ENCODE data around the gene HHEX.

HHEX gene

DNA sequence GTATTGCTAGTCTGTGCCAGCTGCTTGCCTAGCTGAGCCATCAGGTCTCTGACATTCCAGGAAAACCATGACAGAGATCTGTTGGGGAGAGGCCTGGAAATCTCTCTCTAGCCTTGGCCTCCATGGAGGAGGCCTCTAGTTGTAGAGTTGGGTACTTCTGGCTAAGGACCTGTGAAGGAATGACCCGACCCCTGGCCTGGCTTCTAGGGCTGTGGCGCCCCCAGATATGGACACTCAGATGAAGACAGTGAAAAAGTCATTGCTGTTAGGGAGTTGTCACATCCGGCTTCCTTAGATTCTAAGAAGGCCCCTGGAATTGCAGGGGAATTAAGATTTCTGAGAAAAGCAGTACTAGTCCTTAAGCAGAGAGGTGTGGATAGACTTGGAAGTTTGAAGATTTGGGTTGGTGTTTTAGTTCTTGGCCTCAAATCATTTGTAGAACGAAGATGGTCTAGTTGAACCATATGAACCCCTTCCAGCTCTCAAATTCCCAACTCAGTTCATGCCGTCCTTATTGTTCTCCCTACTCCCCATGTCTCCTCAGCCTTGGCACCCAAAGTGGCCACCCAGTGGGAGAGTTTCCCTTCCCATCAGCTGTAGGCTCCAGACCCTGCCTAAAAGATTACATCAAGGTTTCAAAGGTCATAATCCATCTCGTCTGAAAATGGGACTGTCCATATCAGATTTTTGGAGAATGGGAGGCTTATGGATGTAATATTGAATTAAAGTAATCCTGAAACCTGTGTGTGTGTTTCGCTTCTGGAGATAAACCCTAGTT, 7.0 kb downstream of the HHEX start:
- CTCF ChIA-PET = interaction anchor here (1.1 kb wide), 1 partner anchor 17 kb away, joined by 3 read pairs; no protein-coding TSS in a partner anchor
- DNase-seq (ENCODE audit: extremely low spot score) = no peak
- TF ChIP-seq, protein P1, sequence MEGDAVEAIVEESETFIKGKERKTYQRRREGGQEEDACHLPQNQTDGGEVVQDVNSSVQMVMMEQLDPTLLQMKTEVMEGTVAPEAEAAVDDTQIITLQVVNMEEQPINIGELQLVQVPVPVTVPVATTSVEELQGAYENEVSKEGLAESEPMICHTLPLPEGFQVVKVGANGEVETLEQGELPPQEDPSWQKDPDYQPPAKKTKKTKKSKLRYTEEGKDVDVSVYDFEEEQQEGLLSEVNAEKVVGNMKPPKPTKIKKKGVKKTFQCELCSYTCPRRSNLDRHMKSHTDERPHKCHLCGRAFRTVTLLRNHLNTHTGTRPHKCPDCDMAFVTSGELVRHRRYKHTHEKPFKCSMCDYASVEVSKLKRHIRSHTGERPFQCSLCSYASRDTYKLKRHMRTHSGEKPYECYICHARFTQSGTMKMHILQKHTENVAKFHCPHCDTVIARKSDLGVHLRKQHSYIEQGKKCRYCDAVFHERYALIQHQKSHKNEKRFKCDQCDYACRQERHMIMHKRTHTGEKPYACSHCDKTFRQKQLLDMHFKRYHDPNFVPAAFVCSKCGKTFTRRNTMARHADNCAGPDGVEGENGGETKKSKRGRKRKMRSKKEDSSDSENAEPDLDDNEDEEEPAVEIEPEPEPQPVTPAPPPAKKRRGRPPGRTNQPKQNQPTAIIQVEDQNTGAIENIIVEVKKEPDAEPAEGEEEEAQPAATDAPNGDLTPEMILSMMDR (IDR thresholded peaks at IDR 0.05; ENCODE audit: control extremely low read depth, extremely low read depth, low read depth, missing control alignments) = no peak
- POLR2A ChIA-PET = no interaction called here

DNA sequence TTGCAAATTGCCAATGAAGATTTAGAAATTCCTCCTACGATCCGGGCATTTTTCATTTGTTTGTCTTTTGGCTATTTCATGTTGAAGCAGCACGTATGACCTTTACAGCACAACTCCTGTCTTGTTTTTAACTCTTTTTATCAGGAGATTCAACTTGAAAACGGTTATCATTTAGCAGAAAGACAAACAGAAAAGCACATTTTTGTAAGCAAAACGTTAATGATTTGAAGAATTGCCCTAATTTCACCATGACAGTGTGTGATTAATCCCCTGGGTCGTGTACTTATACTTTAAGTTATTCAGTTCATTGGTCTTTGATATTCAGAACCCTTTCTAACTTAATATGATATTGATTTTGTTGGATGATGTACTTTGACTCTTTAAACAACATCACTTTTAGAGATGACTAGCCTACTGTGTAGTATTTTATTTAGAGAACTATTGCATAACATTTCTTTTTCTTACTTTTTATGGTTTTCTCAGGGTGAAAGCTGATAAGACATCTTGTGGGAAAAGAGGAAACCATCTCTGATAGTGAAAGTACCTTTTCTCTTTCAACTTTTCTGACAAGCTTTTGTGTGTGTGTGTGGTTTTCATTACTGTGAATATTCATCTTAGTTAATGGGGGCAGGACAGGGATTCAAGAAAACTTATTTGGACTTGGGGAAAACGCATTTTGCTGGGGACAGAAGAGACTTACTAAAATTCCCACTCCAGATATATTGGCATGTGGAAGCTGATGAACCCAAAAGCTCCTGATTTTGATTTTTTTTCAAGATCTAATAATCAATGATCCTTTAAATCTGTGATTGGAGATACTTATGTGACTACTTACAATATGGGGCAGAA, 8.1 kb downstream of the HHEX start:
- POLR2A ChIA-PET = no interaction called here
- CTCF ChIA-PET = interaction anchor here (1.1 to 1.2 kb wide), 3 partner anchors 14 to 84 kb away, joined by 3 read pairs; no protein-coding TSS in a partner anchor
- no peak for DNase-seq (ENCODE audit: extremely low spot score)
- TF ChIP-seq, protein P1 (IDR thresholded peaks at IDR 0.05; ENCODE audit: control extremely low read depth, extremely low read depth, low read depth, missing control alignments) = no peak

DNA sequence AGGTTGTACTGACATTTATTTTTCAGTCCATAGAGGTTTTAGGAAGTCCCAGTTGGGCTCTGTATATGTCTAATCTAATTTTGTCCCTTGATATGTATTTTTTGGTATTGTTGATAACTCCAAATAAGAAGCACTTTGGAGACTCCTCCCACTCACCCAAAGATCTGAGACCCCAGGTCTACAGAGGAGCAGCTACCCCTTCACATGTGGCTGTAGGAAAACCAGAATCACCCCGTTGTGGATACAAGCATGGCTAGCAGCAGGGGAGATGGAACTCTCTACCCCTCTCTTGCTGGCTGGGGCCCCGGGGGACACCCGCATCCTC, 9.4 kb downstream of the HHEX start:
- POLR2A ChIA-PET = no interaction called here
- DNase-seq (ENCODE audit: extremely low spot score) = no peak
- TF ChIP-seq, protein P1 (IDR thresholded peaks at IDR 0.05; ENCODE audit: control extremely low read depth, extremely low read depth, low read depth, missing control alignments) = no peak
- CTCF ChIA-PET = interaction anchor here (1.1 to 1.5 kb wide), 2 partner anchors 10 to 11 kb away, joined by 3 to 4 read pairs; no protein-coding TSS in a partner anchor

DNA sequence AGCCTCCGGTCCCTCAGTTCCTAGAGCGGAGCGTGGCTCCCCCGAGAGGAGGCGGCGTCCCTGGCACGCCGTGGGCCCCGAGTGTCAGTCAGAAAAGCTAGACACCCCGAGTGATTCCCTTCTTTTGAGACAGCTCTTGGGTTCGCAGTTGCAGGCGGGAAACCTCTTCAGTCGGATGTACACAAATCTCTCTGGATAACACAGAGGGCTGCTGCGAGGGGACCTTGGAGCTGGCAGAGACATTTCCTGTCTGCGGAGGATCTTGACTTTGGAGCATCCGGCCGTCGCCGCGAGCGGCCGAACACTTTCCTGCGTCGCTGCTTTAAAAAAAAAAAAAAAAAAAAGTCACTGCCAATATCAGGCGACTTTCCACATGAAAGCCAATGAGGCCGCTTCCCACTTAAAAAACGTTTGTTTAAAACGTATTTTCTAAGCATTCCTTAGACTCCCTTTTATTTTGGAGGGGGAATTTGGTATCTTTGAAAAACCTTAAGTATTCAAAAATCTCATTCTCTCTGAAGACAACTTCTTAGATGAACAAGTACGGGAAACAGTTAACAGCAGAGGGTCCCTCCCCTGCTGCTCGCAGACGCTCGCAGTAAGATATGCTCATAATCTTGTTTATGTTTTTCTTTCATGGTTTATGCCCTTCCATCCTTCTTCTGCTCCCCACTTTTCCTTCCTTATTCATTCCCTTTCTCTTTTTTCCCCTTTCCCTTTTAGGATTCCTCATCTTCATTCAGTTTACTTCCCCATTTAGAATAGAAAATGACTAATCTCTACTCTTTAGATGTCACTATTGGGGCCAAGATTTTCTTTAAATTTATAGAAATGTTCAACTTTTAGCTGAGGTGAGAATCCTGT, 10.0 kb downstream of the HHEX start:
- ChIA-PET CTCF (interaction anchor here (1.1 to 1.5 kb wide), 3 partner anchors 9 to 12 kb away, joined by 3 to 4 read pairs (median 4); partner anchors contain the start of gene HHEX), POLR2A (no interaction called here)
- TF ChIP-seq, protein P1 (IDR thresholded peaks at IDR 0.05; ENCODE audit: control extremely low read depth, extremely low read depth, low read depth, missing control alignments) = no peak
- no peak for DNase-seq (ENCODE audit: extremely low spot score)

DNA sequence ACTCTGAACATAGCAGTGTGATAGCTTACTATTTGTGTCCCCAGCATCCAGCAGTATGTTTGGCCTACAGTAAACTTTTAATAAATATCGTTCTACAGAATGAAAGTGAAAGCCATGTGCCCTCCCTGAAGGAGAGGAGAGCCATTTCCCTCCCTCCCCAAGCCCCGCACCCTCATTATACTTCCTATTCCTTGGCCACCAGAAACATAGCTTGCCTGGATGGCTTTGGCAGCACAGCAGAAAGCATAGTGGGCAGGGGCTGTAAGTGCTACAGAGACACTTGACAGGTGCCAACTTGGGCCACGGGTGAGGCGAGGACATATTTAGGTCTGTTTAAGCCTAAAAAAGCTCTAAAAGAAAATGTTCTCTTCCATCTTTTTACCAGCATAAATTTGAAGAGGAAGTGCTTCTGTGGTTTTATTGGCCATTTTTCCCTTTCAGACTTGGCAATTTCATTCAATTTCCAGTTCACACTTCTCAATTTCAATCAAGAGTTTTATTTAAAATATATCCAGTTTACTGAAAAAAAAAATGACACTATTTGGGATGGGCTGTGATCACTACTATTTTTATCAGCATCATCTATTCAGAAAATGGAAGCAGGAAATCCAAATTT, 12.7 kb downstream of the HHEX start:
- ChIA-PET POLR2A (no interaction called here), CTCF (interaction anchor here (1.1 to 2.3 kb wide), 4 partner anchors 10 to 141 kb away, joined by 3 to 7 read pairs (median 3); partner anchors contain the start of gene HHEX)
- no peak for DNase-seq (ENCODE audit: extremely low spot score)
- TF ChIP-seq, protein P1 (IDR thresholded peaks at IDR 0.05; ENCODE audit: control extremely low read depth, extremely low read depth, low read depth, missing control alignments) = no peak
